ENCODE measurements around the gene GRIP2.

The GRIP2 gene

DNA sequence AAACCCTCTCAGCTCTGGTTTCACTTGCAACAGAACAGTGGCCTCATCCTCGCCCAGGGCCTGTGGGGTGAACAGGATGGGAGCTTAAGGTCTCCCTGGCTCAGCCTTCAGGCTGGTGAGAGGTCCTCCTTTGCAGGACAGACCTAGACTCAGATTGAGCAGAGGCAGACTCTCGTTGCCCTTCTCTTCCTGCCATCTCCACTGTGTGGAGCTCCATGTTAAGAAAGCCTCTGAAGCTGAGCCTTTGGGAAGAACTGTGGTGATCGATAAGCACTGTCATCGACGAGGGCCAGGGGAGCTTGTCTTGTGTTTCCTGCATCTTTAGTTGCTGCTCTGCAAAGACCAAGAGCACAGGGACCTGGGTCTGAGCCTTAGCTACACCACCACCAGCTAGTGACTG lies 37.8 kb upstream of the GRIP2 start:
- TF ChIP-seq, protein P1, sequence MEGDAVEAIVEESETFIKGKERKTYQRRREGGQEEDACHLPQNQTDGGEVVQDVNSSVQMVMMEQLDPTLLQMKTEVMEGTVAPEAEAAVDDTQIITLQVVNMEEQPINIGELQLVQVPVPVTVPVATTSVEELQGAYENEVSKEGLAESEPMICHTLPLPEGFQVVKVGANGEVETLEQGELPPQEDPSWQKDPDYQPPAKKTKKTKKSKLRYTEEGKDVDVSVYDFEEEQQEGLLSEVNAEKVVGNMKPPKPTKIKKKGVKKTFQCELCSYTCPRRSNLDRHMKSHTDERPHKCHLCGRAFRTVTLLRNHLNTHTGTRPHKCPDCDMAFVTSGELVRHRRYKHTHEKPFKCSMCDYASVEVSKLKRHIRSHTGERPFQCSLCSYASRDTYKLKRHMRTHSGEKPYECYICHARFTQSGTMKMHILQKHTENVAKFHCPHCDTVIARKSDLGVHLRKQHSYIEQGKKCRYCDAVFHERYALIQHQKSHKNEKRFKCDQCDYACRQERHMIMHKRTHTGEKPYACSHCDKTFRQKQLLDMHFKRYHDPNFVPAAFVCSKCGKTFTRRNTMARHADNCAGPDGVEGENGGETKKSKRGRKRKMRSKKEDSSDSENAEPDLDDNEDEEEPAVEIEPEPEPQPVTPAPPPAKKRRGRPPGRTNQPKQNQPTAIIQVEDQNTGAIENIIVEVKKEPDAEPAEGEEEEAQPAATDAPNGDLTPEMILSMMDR (IDR thresholded peaks at IDR 0.05): no peak

DNA sequence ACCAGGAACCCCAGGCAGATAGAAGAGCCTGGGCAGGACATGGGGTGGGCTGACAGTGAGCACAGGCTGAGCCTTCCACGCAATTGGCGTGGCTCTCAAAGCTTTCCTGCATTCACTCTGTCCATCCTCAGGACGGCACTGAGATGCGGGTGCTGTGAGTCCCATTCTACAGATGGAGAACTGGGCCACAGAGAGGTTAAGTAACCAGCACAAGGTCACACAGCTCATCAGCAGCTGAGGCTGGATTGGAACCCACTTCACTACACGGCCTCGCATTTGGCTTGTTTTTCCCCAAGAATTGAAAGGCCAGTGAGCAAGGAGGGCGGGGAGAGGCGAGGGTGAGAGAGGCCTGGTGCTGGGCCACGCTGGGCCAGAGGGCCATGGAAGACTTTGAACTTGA lies 36.0 kb upstream of the GRIP2 start:
- TF ChIP-seq, protein P1 (IDR thresholded peaks at IDR 0.05): no peak

DNA sequence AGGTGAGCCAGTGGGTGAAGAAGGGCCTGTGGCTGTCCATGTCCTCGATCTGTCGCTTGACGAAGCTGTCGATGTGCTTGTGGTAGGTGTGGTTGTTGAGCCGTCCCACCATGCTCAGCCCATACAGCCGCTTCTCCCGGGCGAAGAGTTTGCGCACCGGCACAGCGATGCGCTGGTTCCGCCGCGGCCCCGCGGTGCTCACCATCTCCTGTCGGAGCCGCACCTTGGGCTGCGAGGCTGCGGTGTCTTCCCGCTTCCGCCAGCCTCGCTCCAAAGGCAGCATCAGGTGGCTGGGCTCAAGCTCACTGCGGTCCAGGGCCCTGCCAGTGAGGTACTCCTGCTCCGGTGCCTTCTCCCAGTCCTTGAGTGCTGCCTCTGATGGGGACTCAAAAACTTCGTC lies 34.0 kb upstream of the GRIP2 start:
- TF ChIP-seq, protein P1 (IDR thresholded peaks at IDR 0.05): no peak

DNA sequence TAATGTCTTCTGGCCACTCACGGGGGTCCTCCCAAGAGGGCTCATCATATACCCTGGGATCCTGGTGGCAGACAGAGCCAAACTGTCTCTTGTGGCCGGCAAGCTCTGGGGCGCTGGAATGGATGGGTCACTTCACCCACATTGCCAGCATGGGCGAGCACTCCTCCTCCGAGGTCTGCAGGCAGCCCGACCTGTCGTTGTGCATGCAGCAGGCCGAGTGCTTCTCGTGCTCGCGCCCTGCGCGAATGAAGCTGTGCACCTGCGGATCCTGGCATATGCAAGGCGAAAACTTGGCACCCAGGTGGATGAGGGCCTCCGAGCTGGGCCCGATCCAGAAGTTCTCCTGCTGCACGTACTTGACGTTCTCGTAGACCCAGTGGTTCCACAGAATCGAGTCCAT lies 33.6 kb upstream of the GRIP2 start:
- TF ChIP-seq, protein P1 (IDR thresholded peaks at IDR 0.05): no peak

DNA sequence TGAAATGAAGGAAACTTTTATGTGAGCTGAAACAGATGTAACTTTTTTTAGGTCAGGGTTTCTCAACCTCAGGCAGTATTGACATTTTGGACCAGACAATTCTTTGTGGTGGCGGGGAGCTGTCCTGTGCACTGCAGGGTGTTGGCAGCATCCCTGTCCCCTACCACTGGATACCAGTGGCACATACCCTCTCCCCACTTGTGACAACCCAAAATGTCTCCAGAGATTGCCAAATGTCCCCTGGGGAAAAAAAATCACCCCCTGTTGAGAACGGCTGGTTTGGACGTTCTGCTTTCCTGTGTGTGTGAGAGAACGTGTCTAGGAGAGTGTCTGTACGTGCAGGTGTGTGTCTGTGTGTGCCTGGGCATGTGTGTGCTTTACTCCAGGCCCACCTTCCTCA lies 30.7 kb upstream of the GRIP2 start:
- TF ChIP-seq, protein P1 (IDR thresholded peaks at IDR 0.05): no peak

DNA sequence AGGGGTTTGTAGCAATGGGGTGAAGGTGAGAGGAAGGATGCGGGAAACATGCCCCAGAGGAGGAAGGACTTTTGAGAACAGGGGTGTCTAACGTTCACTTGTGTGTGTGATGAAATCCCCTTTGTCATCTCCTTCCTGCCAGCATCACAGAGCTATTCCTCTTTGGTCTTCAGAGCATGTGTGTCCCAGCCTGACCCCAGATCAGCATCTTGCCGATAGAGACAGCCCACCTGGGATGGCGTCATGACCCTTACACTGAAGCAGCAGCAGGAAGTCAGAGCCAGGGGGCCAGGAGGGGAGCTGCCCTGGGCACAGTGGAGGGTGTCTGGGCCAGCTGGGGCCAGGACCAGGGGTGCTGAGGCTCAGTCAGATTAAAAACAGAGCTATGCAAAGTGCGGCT lies 29.9 kb upstream of the GRIP2 start:
- TF ChIP-seq, protein P1 (IDR thresholded peaks at IDR 0.05): no peak

DNA sequence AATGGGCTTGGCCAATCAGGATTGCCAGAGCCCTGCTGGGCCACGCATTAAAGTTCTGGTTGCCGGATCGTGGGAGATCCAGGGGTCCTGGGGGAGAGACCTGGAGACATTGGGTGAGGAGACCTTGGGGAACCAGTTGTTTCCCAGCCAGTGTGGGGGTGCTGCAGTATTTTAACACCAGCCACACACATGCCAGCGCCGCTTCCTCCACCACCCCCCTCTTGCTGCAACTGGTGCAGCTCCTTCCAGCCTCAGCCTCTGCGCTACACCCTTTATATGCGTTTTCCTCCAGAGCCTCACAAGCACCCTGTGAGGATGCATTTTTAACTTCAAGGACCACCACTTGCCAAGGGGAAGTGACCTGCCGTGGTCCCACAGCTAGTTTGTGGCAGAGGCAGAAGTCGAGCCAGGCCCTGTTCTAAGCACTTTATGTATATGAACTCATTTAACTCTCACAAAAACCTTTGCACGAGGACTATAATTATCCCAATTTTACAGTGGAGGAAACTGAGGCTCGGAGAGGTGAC lies 29.4 kb upstream of the GRIP2 start:
- TF ChIP-seq, protein P1 (IDR thresholded peaks at IDR 0.05): no peak

DNA sequence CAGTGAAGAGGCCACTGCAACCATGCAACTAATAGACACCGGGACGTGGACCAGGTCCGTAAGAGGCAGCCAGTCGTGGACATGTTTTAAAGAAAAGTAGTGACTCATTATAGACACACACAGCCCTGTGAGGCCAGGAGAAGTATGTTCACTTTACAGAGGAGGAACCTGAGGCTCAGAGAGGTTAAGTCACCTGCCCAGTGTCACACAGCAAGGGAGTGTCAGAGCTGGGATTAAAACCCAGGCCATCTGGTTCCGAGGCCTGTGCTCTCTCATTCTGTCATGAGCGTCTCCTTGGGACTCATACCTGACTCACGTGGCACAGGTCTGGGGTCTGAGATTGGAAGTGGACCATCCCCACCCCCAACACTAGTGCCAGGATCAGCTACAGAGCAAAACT lies 28.1 kb upstream of the GRIP2 start:
- TF ChIP-seq, protein P1 (IDR thresholded peaks at IDR 0.05): no peak
